ENCODE data around the gene RFC1. TPM values are rescaled to one million over a fixed set of nuclear protein-coding genes. Genes with fewer than 3 reads are reported as not detected.

The RFC1 gene
- total RNA-seq, 2 experiments from 2014 or later: 97.0 to 104 TPM

DNA sequence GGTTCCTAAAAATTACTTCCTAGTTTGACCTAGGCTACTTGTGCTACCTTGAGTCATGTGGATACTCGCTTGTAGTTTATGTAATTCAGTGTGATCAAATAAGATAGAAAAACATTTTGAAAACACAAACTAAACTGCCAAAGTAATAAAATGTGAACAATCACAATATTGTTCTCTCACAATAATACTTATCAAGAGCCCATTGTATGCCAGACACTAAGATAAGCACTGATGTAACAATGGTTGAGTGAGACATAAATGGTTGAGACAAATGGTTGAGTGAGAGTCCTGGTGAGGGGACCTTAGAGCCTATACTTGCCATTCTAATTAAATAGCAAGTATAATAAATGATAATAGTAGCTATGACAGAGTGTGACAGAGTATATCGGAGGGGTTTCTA, 41.7 kb downstream of the RFC1 start:
- no peak for ATAC-seq (ENCODE audit: poor library complexity)

DNA sequence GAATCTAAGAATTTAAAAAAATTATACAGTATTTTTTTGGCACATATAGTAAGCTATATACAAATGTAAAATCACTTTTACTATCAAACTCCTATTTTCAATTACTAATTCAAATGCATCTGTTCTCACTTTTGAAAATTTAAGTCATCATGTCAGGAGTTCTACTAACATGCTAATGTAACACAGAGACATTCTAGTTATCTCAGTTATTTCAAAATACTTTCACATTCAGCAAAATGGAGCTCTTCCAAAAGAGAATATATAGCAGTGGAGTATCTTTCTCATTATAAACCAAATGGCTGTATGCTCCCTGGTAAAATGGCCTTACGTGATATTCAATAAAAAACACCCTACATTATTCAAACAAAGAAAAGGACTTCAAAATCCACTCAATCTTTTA, 42.3 kb downstream of the RFC1 start:
- TF ChIP-seq, protein P1, sequence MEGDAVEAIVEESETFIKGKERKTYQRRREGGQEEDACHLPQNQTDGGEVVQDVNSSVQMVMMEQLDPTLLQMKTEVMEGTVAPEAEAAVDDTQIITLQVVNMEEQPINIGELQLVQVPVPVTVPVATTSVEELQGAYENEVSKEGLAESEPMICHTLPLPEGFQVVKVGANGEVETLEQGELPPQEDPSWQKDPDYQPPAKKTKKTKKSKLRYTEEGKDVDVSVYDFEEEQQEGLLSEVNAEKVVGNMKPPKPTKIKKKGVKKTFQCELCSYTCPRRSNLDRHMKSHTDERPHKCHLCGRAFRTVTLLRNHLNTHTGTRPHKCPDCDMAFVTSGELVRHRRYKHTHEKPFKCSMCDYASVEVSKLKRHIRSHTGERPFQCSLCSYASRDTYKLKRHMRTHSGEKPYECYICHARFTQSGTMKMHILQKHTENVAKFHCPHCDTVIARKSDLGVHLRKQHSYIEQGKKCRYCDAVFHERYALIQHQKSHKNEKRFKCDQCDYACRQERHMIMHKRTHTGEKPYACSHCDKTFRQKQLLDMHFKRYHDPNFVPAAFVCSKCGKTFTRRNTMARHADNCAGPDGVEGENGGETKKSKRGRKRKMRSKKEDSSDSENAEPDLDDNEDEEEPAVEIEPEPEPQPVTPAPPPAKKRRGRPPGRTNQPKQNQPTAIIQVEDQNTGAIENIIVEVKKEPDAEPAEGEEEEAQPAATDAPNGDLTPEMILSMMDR (IDR thresholded peaks at IDR 0.05): no peak
- Mint-ChIP-seq H3K27ac (no peak overlapping the region), H3K27me3 (no peaks in the 10 kb centered on the region), H3K36me3 (ENCODE audit: low read depth) (peaks cover 91% of the 10 kb centered on the region), H3K4me1 (ENCODE audit: low read depth) (peaks cover 8% of the 10 kb centered on the region), H3K4me3 (no peak overlapping the region), H3K9me3 (no peaks in the 10 kb centered on the region)
- no peak overlapping the region for H3K4me3 ChIP-seq (ENCODE audit: low read length)
- ChIA-PET POLR2A (interaction anchor here (0.7 kb wide), 1 partner anchor 34 kb away, joined by 3 read pairs; no protein-coding TSS in a partner anchor), CTCF (interaction anchor here (0.7 kb wide), 1 partner anchor 29 kb away, joined by 4 read pairs; no protein-coding TSS in a partner anchor)
- no peak for DNase-seq
- no peaks in the 10 kb centered on the region for H3K9me3 ChIP-seq (ENCODE audit: control insufficient read depth in 1 of 2, insufficient read depth in 1 of 2, low read length in 2 of 2)
- no peaks in the 10 kb centered on the region for H3K4me1 ChIP-seq (ENCODE audit: insufficient read depth, low read length)
- no peak for ATAC-seq (ENCODE audit: poor library complexity)
- no peaks in the 10 kb centered on the region for H3K27me3 ChIP-seq (ENCODE audit: control insufficient read depth in 1 of 2, insufficient read depth in 2 of 2, low read length in 2 of 2)
- no peak overlapping the region for H3K27ac ChIP-seq (ENCODE audit: low read depth in 1 of 2, low read length in 2 of 2)
- peaks cover 75% of the 10 kb centered on the region for H3K36me3 ChIP-seq (ENCODE audit: insufficient read depth, low read length)
- intact Hi-C loops (cut with DNase I, micrococcal nuclease): no loop called here

More for the DNA sequence above, 41.7 kb downstream of the RFC1 start:
- no peak overlapping the region for H3K4me3 ChIP-seq (ENCODE audit: low read length)
- TF ChIP-seq, protein P1 (IDR thresholded peaks at IDR 0.05): no peak
- no peaks in the 10 kb centered on the region for H3K9me3 Mint-ChIP-seq
- no peak overlapping the region for H3K27ac Mint-ChIP-seq
- CTCF ChIA-PET: interaction anchor here (0.5 kb wide), 1 partner anchor 703 kb away, joined by 3 read pairs; no protein-coding TSS in a partner anchor
- peaks cover 8% of the 10 kb centered on the region for H3K4me1 Mint-ChIP-seq (ENCODE audit: low read depth)
- H3K27me3 Mint-ChIP-seq: no peaks in the 10 kb centered on the region
- intact Hi-C loops (cut with DNase I, micrococcal nuclease): no loop called here
- no peak overlapping the region for H3K27ac ChIP-seq (ENCODE audit: low read depth in 1 of 2, low read length in 2 of 2)
- H3K36me3 Mint-ChIP-seq (ENCODE audit: low read depth): peaks cover 92% of the 10 kb centered on the region
- H3K27me3 ChIP-seq (ENCODE audit: control insufficient read depth in 1 of 2, insufficient read depth in 2 of 2, low read length in 2 of 2): no peaks in the 10 kb centered on the region
- H3K4me3 Mint-ChIP-seq: no peak overlapping the region
- H3K4me1 ChIP-seq (ENCODE audit: insufficient read depth, low read length): no peaks in the 10 kb centered on the region
- POLR2A ChIA-PET: no interaction called here
- no peaks in the 10 kb centered on the region for H3K9me3 ChIP-seq (ENCODE audit: control insufficient read depth in 1 of 2, insufficient read depth in 1 of 2, low read length in 2 of 2)
- no peak for DNase-seq
- H3K36me3 ChIP-seq (ENCODE audit: insufficient read depth, low read length): peaks cover 70% of the 10 kb centered on the region

DNA sequence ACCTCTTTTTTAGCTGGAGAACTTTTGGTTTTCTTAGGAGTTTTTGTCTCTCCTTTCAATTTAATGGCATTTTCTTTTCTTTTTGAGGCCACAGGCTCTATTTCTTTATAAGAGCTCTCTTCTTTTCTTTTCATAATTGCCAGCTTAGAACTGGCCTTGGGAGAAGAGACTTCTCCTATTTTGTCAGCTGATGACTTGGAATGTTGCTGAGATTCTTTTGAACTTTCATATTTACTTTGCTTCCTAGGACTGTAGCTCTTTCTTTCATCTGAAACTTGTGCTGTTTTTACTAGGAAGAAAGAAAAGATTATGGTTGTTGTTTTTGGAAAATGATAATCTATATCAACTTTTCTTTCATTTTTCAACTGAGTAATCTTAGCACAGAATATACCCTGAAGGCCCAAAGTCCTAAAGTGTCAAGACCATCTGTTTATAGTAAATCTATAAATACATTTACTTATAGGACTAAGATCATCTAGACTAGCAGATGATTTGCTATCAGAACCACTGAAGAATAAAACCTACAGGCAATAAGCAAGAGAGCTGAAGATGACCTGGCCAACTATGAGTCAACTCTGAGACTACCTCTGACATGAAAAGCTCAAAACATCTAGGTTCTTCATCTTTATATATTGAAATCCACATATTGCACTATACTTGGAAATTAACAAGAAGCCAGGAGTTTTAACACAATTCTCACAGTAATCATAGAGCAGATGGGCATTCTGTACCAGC, 45.6 kb downstream of the RFC1 start:
- TF ChIP-seq, protein P1 (IDR thresholded peaks at IDR 0.05): no peak
- POLR2A ChIA-PET: no interaction called here
- no peak overlapping the region for H3K4me3 Mint-ChIP-seq
- Histone ChIP-seq H3K27ac (ENCODE audit: low read depth in 1 of 2, low read length in 2 of 2) (no peak overlapping the region), H3K36me3 (ENCODE audit: insufficient read depth, low read length) (peaks cover 62% of the 10 kb centered on the region), H3K9me3 (ENCODE audit: control insufficient read depth in 1 of 2, insufficient read depth in 1 of 2, low read length in 2 of 2) (no peaks in the 10 kb centered on the region), H3K4me3 (ENCODE audit: low read length) (no peak overlapping the region), H3K4me1 (ENCODE audit: insufficient read depth, low read length) (no peaks in the 10 kb centered on the region), H3K27me3 (ENCODE audit: control insufficient read depth in 1 of 2, insufficient read depth in 2 of 2, low read length in 2 of 2) (no peaks in the 10 kb centered on the region)
- no peaks in the 10 kb centered on the region for H3K27me3 Mint-ChIP-seq
- CTCF ChIA-PET: no interaction called here
- peaks cover 59% of the 10 kb centered on the region for H3K36me3 Mint-ChIP-seq (ENCODE audit: low read depth)
- no peaks in the 10 kb centered on the region for H3K4me1 Mint-ChIP-seq (ENCODE audit: low read depth)
- no peak overlapping the region for H3K27ac Mint-ChIP-seq
- ATAC-seq (ENCODE audit: poor library complexity): no peak
- intact Hi-C loops (cut with DNase I, micrococcal nuclease): no loop called here
- H3K9me3 Mint-ChIP-seq: no peaks in the 10 kb centered on the region
- DNase-seq: no peak

All from CD4-positive, alpha-beta T cell (primary cell).